ENCODE data around the gene GMPS.
"Not testable (repeated sequence)": the region's sequence is repeated elsewhere in the genome, so short reads cannot be mapped to it uniquely, and the experiment has no call there.

Gene GMPS

GRCh38 chr3:155854141-155854940 is 16.1 kb upstream of the GMPS start, which contains the start of gene SLC33A1:
SLC33A1 (minus strand) TSS chr3:155854427; CDS start chr3:155853997, 430 bp downstream.
- H3K9ac ChIP-seq: peak within 1 kb of the TSS; percentile 90
- peak within 1 kb of the TSS; percentile 88 for H3K27ac ChIP-seq
- H3K36me3 ChIP-seq: 0 out of 2 replicates have a peak, but pooled peaks cover 3% of the 10 kb centered on the region
- H3K9me3 ChIP-seq: no peaks in the 10 kb centered on the region
- H3K4me2 ChIP-seq: peak within 1 kb of the TSS; percentile 98
- peaks cover 45% of the 10 kb centered on the region for H3K4me1 ChIP-seq
- TF ChIP-seq Cebpa-rat (IDR thresholded peaks at IDR 0.05): no peak
- peaks cover 42% of the 10 kb centered on the region for H4K20me1 ChIP-seq
- H3K27me3 ChIP-seq: no peaks in the 10 kb centered on the region
- H3K4me3 ChIP-seq: peak within 1 kb of the TSS; percentile 88

- Histone ChIP-seq H3K4me3 (no peak overlapping the region), H3K4me2 (no peak overlapping the region), H3K27me3 (no peaks in the 10 kb centered on the region), H4K20me1 (no peaks in the 10 kb centered on the region), H3K27ac (no peak overlapping the region), H3K36me3 (no peaks in the 10 kb centered on the region), H3K9me3 (no peaks in the 10 kb centered on the region), H3K9ac (no peak overlapping the region), H3K4me1 (0 out of 2 replicates have a peak, but pooled peaks cover 2% of the 10 kb centered on the region)
- TF ChIP-seq Cebpa-rat (IDR thresholded peaks at IDR 0.05): no peak
Measured at GRCh38 chr3:155859859-155860258, 10.6 kb upstream of the GMPS start.

- H3K4me3 ChIP-seq, H3K4me2 ChIP-seq, H3K9ac ChIP-seq, H4K20me1 ChIP-seq, H3K27ac ChIP-seq, H3K9me3 ChIP-seq, H3K4me1 ChIP-seq, H3K27me3 ChIP-seq, H3K36me3 ChIP-seq: not testable (repeated sequence)
Measured at GRCh38 chr3:155860424-155860823, 10.0 kb upstream of the GMPS start.

GRCh38 chr3:155861476-155862183 is 8.8 kb upstream of the GMPS start:
- no peaks in the 10 kb centered on the region for H4K20me1 ChIP-seq
- no peaks in the 10 kb centered on the region for H3K4me1 ChIP-seq
- H3K27ac ChIP-seq: no peak overlapping the region
- no peaks in the 10 kb centered on the region for H3K27me3 ChIP-seq
- no peak overlapping the region for H3K9ac ChIP-seq
- H3K4me3 ChIP-seq: no peak overlapping the region
- TF ChIP-seq Cebpa-rat (IDR thresholded peaks at IDR 0.05): no peak
- H3K36me3 ChIP-seq: no peaks in the 10 kb centered on the region
- H3K9me3 ChIP-seq: no peaks in the 10 kb centered on the region
- H3K4me2 ChIP-seq: no peak overlapping the region

GRCh38 chr3:155862290-155862982 is 8.0 kb upstream of the GMPS start:
- H3K9ac ChIP-seq, H3K27ac ChIP-seq, H3K36me3 ChIP-seq, H3K4me1 ChIP-seq, H3K4me2 ChIP-seq, H3K9me3 ChIP-seq, H4K20me1 ChIP-seq, H3K4me3 ChIP-seq, H3K27me3 ChIP-seq: not testable (repeated sequence)

- H3K27me3 ChIP-seq: no peaks in the 10 kb centered on the region
- H3K36me3 ChIP-seq: no peaks in the 10 kb centered on the region
- H3K9ac ChIP-seq: no peak overlapping the region
- H3K4me1 ChIP-seq: no peaks in the 10 kb centered on the region
- H3K9me3 ChIP-seq: no peaks in the 10 kb centered on the region
- no peak overlapping the region for H3K4me3 ChIP-seq
- H3K4me2 ChIP-seq: no peak overlapping the region
- no peak for TF ChIP-seq Cebpa-rat (IDR thresholded peaks at IDR 0.05)
- no peaks in the 10 kb centered on the region for H4K20me1 ChIP-seq
- no peak overlapping the region for H3K27ac ChIP-seq
Measured at GRCh38 chr3:155863072-155863784, 7.2 kb upstream of the GMPS start.

- H3K9me3 ChIP-seq: no peaks in the 10 kb centered on the region
- peak overlapping the region; percentile 62; the same call in 1 of the 2 replicates for H3K9ac ChIP-seq
- peak overlapping the region; percentile 71; the same call in 1 of the 2 replicates for H3K27ac ChIP-seq
- H3K36me3 ChIP-seq: no peaks in the 10 kb centered on the region
- TF ChIP-seq Cebpa-rat (IDR thresholded peaks at IDR 0.05): no peak
- peak overlapping the region; percentile 80 for H3K4me2 ChIP-seq
- H3K4me3 ChIP-seq: peak overlapping the region; percentile 94
- peaks cover 28% of the 10 kb centered on the region for H3K4me1 ChIP-seq
- H3K27me3 ChIP-seq: no peaks in the 10 kb centered on the region
- peaks cover 40% of the 10 kb centered on the region for H4K20me1 ChIP-seq
Measured at GRCh38 chr3:155869691-155870090, 759 bp upstream of the GMPS start.

GRCh38 chr3:155870945-155871745 is 695 bp downstream of the GMPS start:
- Histone ChIP-seq H3K4me1 (peaks cover 28% of the 10 kb centered on the region), H3K9me3 (no peaks in the 10 kb centered on the region), H3K4me2 (peak overlapping the region; percentile 85), H3K9ac (peak overlapping the region; percentile 98), H3K27ac (peak overlapping the region; percentile 96), H3K36me3 (peaks cover 4% of the 10 kb centered on the region; the same call in 1 of the 2 replicates), H3K4me3 (peak overlapping the region; percentile 94), H3K27me3 (no peaks in the 10 kb centered on the region), H4K20me1 (peaks cover 55% of the 10 kb centered on the region)
- no peak for TF ChIP-seq Cebpa-rat (IDR thresholded peaks at IDR 0.05)

GRCh38 chr3:155871746-155872158 is 1.3 kb downstream of the GMPS start:
- Histone ChIP-seq H4K20me1 (peaks cover 61% of the 10 kb centered on the region), H3K4me2 (peak overlapping the region; percentile 85), H3K27me3 (no peaks in the 10 kb centered on the region), H3K27ac (peak overlapping the region; percentile 96), H3K9ac (peak overlapping the region; percentile 98), H3K4me1 (peaks cover 28% of the 10 kb centered on the region), H3K4me3 (peak overlapping the region; percentile 94), H3K9me3 (no peaks in the 10 kb centered on the region), H3K36me3 (peaks cover 4% of the 10 kb centered on the region; the same call in 1 of the 2 replicates)
- no peak for TF ChIP-seq Cebpa-rat (IDR thresholded peaks at IDR 0.05)
